Heart right ventricle (tissue), 16 donors: ENCODE data around the gene ANKRD52. TPM values are rescaled to one million over a fixed set of nuclear protein-coding genes. Genes with fewer than 3 reads are reported as not detected.
"Not testable (repeated sequence)": the region's sequence is repeated elsewhere in the genome, so short reads cannot be mapped to it uniquely, and the experiment has no call there.

ENCODE experiments used
- ATAC-seq, 8 donors: fragments of 200-7000 bp; cut with Tn5 transposase; one replicate each; pipeline ENCODE4 v1.9.1; 2020; ENCODE audit warnings: mild to moderate bottlenecking in 8 of 8, moderate library complexity in 8 of 8, moderate number of reproducible peaks in 1 of 8
- DNase-seq, 2 donors: peaks; one replicate each; pipeline ENCODE4 v3.0.0-alpha.2; 2020
- H3K27ac ChIP-seq, 10 donors: fragments of 200-600 bp; sonication (generic) in 2 of 10; one replicate each; pipeline versions ENCODE4 v1.5.0 to v1.8.0; 2020 to 2022; ENCODE audit warnings: mild to moderate bottlenecking in 3 of 10
- H3K27me3 ChIP-seq, 7 donors: fragments of 200-600 bp; one replicate each; pipeline ENCODE4 v1.8.0; 2021 to 2022; ENCODE audit warnings: mild to moderate bottlenecking in 2 of 7
- H3K36me3 ChIP-seq, 9 donors: fragments of 200-600 bp; sonication (generic) in 1 of 9; one replicate each; pipeline versions ENCODE4 v1.5.0 to v1.8.0; 2020 to 2022; ENCODE audit warnings: mild to moderate bottlenecking in 2 of 9
- H3K4me1 ChIP-seq, 9 donors: fragments of 200-600 bp; sonication (generic) in 1 of 9; one replicate each; pipeline versions ENCODE4 v1.5.0 to v1.8.0; 2020 to 2022; ENCODE audit warnings: mild to moderate bottlenecking in 4 of 9
- H3K4me3 ChIP-seq, 10 donors: fragments of 200-600 bp; sonication (generic) in 2 of 10; one replicate each; pipeline versions ENCODE4 v1.5.0 to v1.8.0; 2020 to 2022; ENCODE audit warnings: mild to moderate bottlenecking in 7 of 10, moderate library complexity in 2 of 10
- H3K9me3 ChIP-seq, 11 donors: fragments of 200-600 bp in 10 of 11; sonication (generic) in 2 of 11; one replicate each; pipeline versions ENCODE4 v1.5.0 to v1.8.0; 2013 to 2022; ENCODE audit warnings: mild to moderate bottlenecking in 2 of 11, control low read depth in 1 of 11, moderate library complexity in 1 of 11
- CTCF ChIP-seq, 9 donors: fragments of 200-600 bp; sonication (generic) in 2 of 9; IDR thresholded peaks; one replicate each; pipeline versions ENCODE4 v1.5.0 to v1.8.0; 2021 to 2022; ENCODE audit warnings: antibody characterized with exemption in 9 of 9, mild to moderate bottlenecking in 5 of 9, moderate library complexity in 1 of 9
- WGBS, 2 donors: extraction: QIAGEN DNeasy Blood & Tissue Kit; methylation state at CpG; one replicate each; pipeline ENCODE4 v1.1.7; 2013; ENCODE audit warnings: inconsistent platforms in 1 of 2; 5-methylcytosine and 5-hydroxymethylcytosine counted together
- intact Hi-C, 10 donors: fragments of 100-400 bp; cut with DNase I; formaldehyde crosslinking; loops; one replicate each; pipeline versions ENCODE4 v1.11.1 to v1.14.2; 2022
- polyA plus RNA-seq, 2 donors: library from polyadenylated mRNA; stranded (reverse); fragments of 200-250 nt; gene quantifications; one replicate each; pipeline ENCODE4 v1.2.3, GENCODE V29; 2013
- total RNA-seq, 10 donors: library from RNA; stranded (reverse); fragmentation: NEBNext Ultra II Directional in 3 of 10; extraction: Animal tissue kit (Norgen Biotek cat#: 25700) in 3 of 10; gene quantifications; one replicate each; pipeline versions ENCODE4 v1.2.1 to v1.2.4, GENCODE V29; 2021 to 2023
- donor health status: Arrhythmogenic right ventricular cardiomyopathy.
- donor health status: ischemic (EF 13 %, LVEDD 7.1; RV severe dilation, severe dysfunction).
- donor health status: healthy with polysubstance abuse.
- donor health status: DM: no; HTN: yes; CAD: no.
- donor health status: DM: no; HTN: no; CAD: no.
- donor health status: ischemic (EF 25% LVEDD 6.9; RV normal size, moderate dysfunction).
- donor health status: ischemic (EF 25% LVEDD 5.7; RV mildly dilated, moderate dysfunction).
- donor health status: healthy.
- donor health status: DM: yes; HTN: yes; CAD: no.
- donor health status: Ischemic cardiomyopathy.
- donor health status: ischemic (EF 35%, LVEDD 5.7; RV mildly dilated, moderate dysfunction).
- donor health status: nonischemic (EF 11% LVEDD 7.7; RV severe dilation, severe dysfunction).
- donor health status: DM: yes; HTN: yes; CAD: no.
- donor health status: PGD.
- donor health status: ischemic (EF 29% LVEDD 5.4; RV normal size, mild dysfunction).
- donor health status: nonischemic (EF 23%, LVEDD 6.1; RV moderate dilation, normal function).

ANKRD52 gene
- total and polyA plus RNA-seq, 12 donors, result 10.2 to 30.9 (median 24.6) TPM

GRCh38 chr12:56197921-56198635 lies 60.1 kb downstream of the ANKRD52 start:
- no peak overlapping the region for H3K27ac ChIP-seq
- H3K36me3 ChIP-seq, result no peaks in the 10 kb centered on the region
- intact Hi-C loops, result loop anchor here in 1 of 10 donors (10.0 kb wide), 1 partner anchor 267 kb away; the partner anchor contains the start of gene SPRYD4
- H3K4me1 ChIP-seq, result peaks cover 0 to 8% (median 0%) of the 10 kb centered on the region in 9 donors
- no peak for TF ChIP-seq CTCF (IDR thresholded peaks at IDR 0.05)
- no peaks in the 10 kb centered on the region for H3K9me3 ChIP-seq
- no peak overlapping the region for H3K4me3 ChIP-seq
- no peak for DNase-seq
- no peaks in the 10 kb centered on the region for H3K27me3 ChIP-seq
- 82 to 87% methylated on average over 9 of the region's 9 CpGs for WGBS, 2 donors
- no peak for ATAC-seq

- 56 to 60% methylated on average over 11 of the region's 11 CpGs for WGBS, 2 donors
- not testable (repeated sequence) for DNase-seq, H3K4me3 ChIP-seq, H3K36me3 ChIP-seq, H3K9me3 ChIP-seq, H3K27me3 ChIP-seq, H3K4me1 ChIP-seq
- H3K27ac ChIP-seq, result peak overlapping the region in 3 of 10 donors; percentile 9 to 38 (median 25)
- peak in 4 of 8 donors; percentile 32 to 83 (median 45) for ATAC-seq
- intact Hi-C loops, result loop anchor here in 1 of 10 donors (10.0 kb wide), 1 partner anchor 268 kb away; the partner anchor contains the start of gene SPRYD4
Observed at GRCh38 chr12:56196818-56197550, 61.2 kb downstream of the ANKRD52 start.

GRCh38 chr12:56193025-56193578 lies 65.1 kb downstream of the ANKRD52 start:
- DNase-seq (peak in 1 of 2 donors; percentile 88), ATAC-seq (no peak)
- TF ChIP-seq CTCF (IDR thresholded peaks at IDR 0.05), result peak; percentile 55 to 88 (median 79)
- H3K36me3 ChIP-seq, result no peaks in the 10 kb centered on the region
- no peaks in the 10 kb centered on the region for H3K27me3 ChIP-seq
- H3K9me3 ChIP-seq, result no peaks in the 10 kb centered on the region
- H3K27ac ChIP-seq, result no peak overlapping the region
- intact Hi-C loops, result loop anchor here in 6 of 10 donors (1.0 to 10.0 kb wide), 5 partner anchors 31 to 274 kb away; partner anchors contain the start of genes NABP2 (in 4 of the 6) and SPRYD4 (in 2 of the 6)
- H3K4me1 ChIP-seq, result peaks cover 5 to 25% (median 14%) of the 10 kb centered on the region in 9 donors
- 50 to 61% methylated on average over 1 of the region's 1 CpG for WGBS, 2 donors
- H3K4me3 ChIP-seq, result no peak overlapping the region

GRCh38 chr12:56192582-56192981 lies 65.6 kb downstream of the ANKRD52 start:
- intact Hi-C loops, result loop anchor here in 5 of 10 donors (2.0 to 10.0 kb wide), 4 partner anchors 32 to 275 kb away; partner anchors contain the start of genes SPRYD4 (in 2 of the 5) and NABP2 (in 1 of the 5)
- TF ChIP-seq CTCF (IDR thresholded peaks at IDR 0.05), result no peak
- H3K36me3 ChIP-seq, result no peaks in the 10 kb centered on the region
- ATAC-seq, result no peak
- no peaks in the 10 kb centered on the region for H3K9me3 ChIP-seq
- H3K4me1 ChIP-seq, result peaks cover 6 to 30% (median 20%) of the 10 kb centered on the region in 9 donors
- DNase-seq, result no peak
- no peak overlapping the region for H3K4me3 ChIP-seq
- H3K27ac ChIP-seq, result no peak overlapping the region
- H3K27me3 ChIP-seq, result no peaks in the 10 kb centered on the region
